Keratinocyte (primary cell): Measurements from ENCODE around the gene RMP24.
A peak's percentile ranks its signal among the peaks of the same experiment; 100 is the strongest.

Source experiments
- DNase-seq: peaks from one replicate; pipeline ENCODE4 v3.0.0-alpha.2; 2011; ENCODE audit warnings: low read depth, missing footprints, low spot score
- FAIRE-seq: peaks from 2 replicates; lab custom pipeline; 2011; peaks lifted over from hg19 to GRCh38; lab: Jason Lieb, UNC
- H2AFZ ChIP-seq: 2 replicates; pipeline ENCODE4 v1.6.0; 2012; ENCODE audit warnings: low read length, control low read depth, inconsistent platforms; ENCODE audit not compliant: control insufficient read depth
- H3K27ac ChIP-seq: 2 replicates; pipeline ENCODE4 v1.5.1; 2011; ENCODE audit warnings: low read length; ENCODE audit not compliant: control insufficient read depth, insufficient read depth
- H3K27me3 ChIP-seq: 3 replicates; pipeline ENCODE4 v1.6.0; 2011; ENCODE audit warnings: low read length; ENCODE audit not compliant: control insufficient read depth, insufficient read depth; ENCODE audit errors: extremely low read depth
- H3K36me3 ChIP-seq, 2 experiments: 2 replicates in 1 of 2; 3 replicates in 1 of 2; pipeline ENCODE4 v1.5.1; 2011; ENCODE audit warnings: low read length in 2 of 2, mild to moderate bottlenecking in 1 of 2; ENCODE audit not compliant: control insufficient read depth in 2 of 2, insufficient read depth in 2 of 2; ENCODE audit errors: extremely low read depth in 1 of 2
- H3K4me1 ChIP-seq: 3 replicates; pipeline ENCODE4 v1.5.1; 2011; ENCODE audit warnings: low read length; ENCODE audit not compliant: control insufficient read depth, insufficient read depth; ENCODE audit errors: extremely low read depth
- H3K4me2 ChIP-seq: 3 replicates; pipeline ENCODE4 v1.6.0; 2011; ENCODE audit warnings: low read depth, low read length; ENCODE audit not compliant: control insufficient read depth, insufficient read depth; ENCODE audit errors: extremely low read depth
- H3K4me3 ChIP-seq, 3 experiments: fragments of 200-600 bp in 1 of 3; sonication (generic) in 1 of 3; 2 replicates in 2 of 3; 3 replicates in 1 of 3; pipeline ENCODE4 v1.5.1; 2011 to 2016; ENCODE audit warnings: low read length in 3 of 3, mild to moderate bottlenecking in 3 of 3, control low read depth in 2 of 3, inconsistent platforms in 1 of 3, low read depth in 1 of 3, mixed read lengths in 1 of 3, mixed run types in 1 of 3, moderate library complexity in 1 of 3; ENCODE audit not compliant: control insufficient read depth in 2 of 3, insufficient read depth in 2 of 3; ENCODE audit errors: extremely low read depth in 1 of 3
- H3K79me2 ChIP-seq: 2 replicates; pipeline ENCODE4 v1.6.0; 2012; ENCODE audit warnings: low read length; ENCODE audit not compliant: control insufficient read depth, insufficient read depth
- H3K9ac ChIP-seq: 3 replicates; pipeline ENCODE4 v1.6.0; 2011; ENCODE audit warnings: low read length; ENCODE audit not compliant: control insufficient read depth, insufficient read depth; ENCODE audit errors: extremely low read depth
- H3K9me1 ChIP-seq: 3 replicates; pipeline ENCODE4 v1.6.0; 2011; ENCODE audit warnings: low read length; ENCODE audit not compliant: control insufficient read depth, insufficient read depth; ENCODE audit errors: extremely low read depth
- H3K9me3 ChIP-seq: 2 replicates; pipeline ENCODE4 v1.5.1; 2012; ENCODE audit warnings: low read depth, low read length; ENCODE audit not compliant: control insufficient read depth
- H4K20me1 ChIP-seq: 3 replicates; pipeline ENCODE4 v1.6.0; 2011; ENCODE audit warnings: low read length; ENCODE audit not compliant: control insufficient read depth, insufficient read depth; ENCODE audit errors: extremely low read depth
- EZH2 ChIP-seq: IDR thresholded peaks from one replicate; pipeline ENCODE4 v1.6.1; 2012; ENCODE audit warnings: inconsistent platforms, mild to moderate bottlenecking, low read length, moderate library complexity
- dilution Hi-C: fragments of 300-500 bp; cut with MboI; formaldehyde crosslinking; loops from one replicate; pipeline ENCODE4 v1.7.0; 2020; ENCODE audit warnings: low sequenced_read_pairs; ENCODE audit not compliant: extremely low pct_ligation_motif_present
- TF ChIP-seq, protein P1 (sequence below), 3 experiments: IDR thresholded peaks in 1 of 3; conservative IDR thresholded peaks in 1 of 3; optimal IDR thresholded peaks in 1 of 3; 2 replicates in 2 of 3; 3 replicates in 1 of 3; pipeline versions ENCODE3 to v1.5.1; 2011; ENCODE audit warnings: low read length in 3 of 3, mild to moderate bottlenecking in 3 of 3, moderate library complexity in 2 of 3, control low read depth in 1 of 3, inconsistent platforms in 1 of 3; ENCODE audit not compliant: insufficient read depth in 2 of 3; ENCODE audit errors: extremely low read depth in 1 of 3

RMP24 gene

DNA sequence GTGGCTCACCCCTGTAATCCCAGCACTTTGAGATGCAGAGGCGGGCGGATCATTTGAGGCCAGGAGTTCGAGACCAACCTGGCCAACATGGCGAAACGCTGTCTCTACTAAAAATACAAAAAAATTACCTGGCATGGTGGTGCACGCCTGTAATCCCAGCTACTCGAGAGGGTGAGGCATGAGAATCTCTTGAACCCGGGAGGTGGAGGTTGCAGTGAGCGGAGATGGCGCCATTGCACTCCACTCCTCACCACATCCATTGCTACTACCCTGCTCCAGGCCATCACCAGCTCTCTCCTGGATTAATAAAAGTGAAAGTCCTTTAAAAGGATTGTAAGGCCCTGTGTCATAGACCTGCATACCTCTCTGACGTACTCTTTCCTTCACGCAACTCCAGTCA, 1.2 kb downstream of the RMP24 start:
- peaks cover 6% of the 10 kb centered on the region for H3K4me1 ChIP-seq
- H3K27me3 ChIP-seq = no peaks in the 10 kb centered on the region
- no peak overlapping the region for H2AFZ ChIP-seq
- peak overlapping the region; percentile 93 for H3K9ac ChIP-seq
- DNase-seq (no peak), FAIRE-seq (no peak)
- H3K79me2 ChIP-seq = peaks cover 27% of the 10 kb centered on the region
- dilution Hi-C loops = no loop called here
- H3K9me1 ChIP-seq = no peaks in the 10 kb centered on the region
- TF ChIP-seq, protein P1, sequence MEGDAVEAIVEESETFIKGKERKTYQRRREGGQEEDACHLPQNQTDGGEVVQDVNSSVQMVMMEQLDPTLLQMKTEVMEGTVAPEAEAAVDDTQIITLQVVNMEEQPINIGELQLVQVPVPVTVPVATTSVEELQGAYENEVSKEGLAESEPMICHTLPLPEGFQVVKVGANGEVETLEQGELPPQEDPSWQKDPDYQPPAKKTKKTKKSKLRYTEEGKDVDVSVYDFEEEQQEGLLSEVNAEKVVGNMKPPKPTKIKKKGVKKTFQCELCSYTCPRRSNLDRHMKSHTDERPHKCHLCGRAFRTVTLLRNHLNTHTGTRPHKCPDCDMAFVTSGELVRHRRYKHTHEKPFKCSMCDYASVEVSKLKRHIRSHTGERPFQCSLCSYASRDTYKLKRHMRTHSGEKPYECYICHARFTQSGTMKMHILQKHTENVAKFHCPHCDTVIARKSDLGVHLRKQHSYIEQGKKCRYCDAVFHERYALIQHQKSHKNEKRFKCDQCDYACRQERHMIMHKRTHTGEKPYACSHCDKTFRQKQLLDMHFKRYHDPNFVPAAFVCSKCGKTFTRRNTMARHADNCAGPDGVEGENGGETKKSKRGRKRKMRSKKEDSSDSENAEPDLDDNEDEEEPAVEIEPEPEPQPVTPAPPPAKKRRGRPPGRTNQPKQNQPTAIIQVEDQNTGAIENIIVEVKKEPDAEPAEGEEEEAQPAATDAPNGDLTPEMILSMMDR (optimal IDR thresholded peaks at IDR 0.05 in 1 of 3, IDR thresholded peaks at IDR 0.05 in 1 of 3, conservative IDR thresholded peaks at IDR 0.05 in 1 of 3; ENCODE audit: extremely low read depth in 1 of 3, insufficient read depth in 2 of 3, low read length in 3 of 3) = no peak
- no peak for TF ChIP-seq EZH2
- peaks cover 2% of the 10 kb centered on the region for H3K9me3 ChIP-seq
- H3K4me2 ChIP-seq = peak overlapping the region; percentile 84
- H3K27ac ChIP-seq = peak overlapping the region; percentile 62
- peaks cover 10 to 17% of the 10 kb centered on the region in 2 experiments for H3K36me3 ChIP-seq
- peak overlapping the region; percentile 41 to 93 (median 81) for H3K4me3 ChIP-seq
- H4K20me1 ChIP-seq = no peaks in the 10 kb centered on the region

DNA sequence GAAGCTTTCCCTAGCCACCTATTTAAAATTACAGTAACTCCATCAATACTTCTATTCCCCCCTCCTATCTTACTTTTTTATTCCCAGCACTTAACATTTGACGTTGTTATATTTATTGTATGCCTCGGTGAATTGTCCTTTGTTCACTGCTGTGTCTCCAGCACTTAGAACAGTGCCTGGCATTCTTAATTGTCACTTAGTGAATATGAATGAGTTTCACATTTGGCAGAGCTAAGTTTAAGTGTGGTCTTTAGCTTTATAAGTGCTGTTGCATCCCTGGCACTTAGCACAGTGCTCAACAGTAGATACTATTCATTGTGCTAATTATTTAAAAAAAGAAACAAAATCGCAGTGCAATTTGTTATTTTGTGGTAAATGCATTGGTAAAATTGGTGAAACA, 1.7 kb downstream of the RMP24 start:
- no peak overlapping the region for H3K9ac ChIP-seq
- no peaks in the 10 kb centered on the region for H4K20me1 ChIP-seq
- TF ChIP-seq, protein P1 (optimal IDR thresholded peaks at IDR 0.05 in 1 of 3, IDR thresholded peaks at IDR 0.05 in 1 of 3, conservative IDR thresholded peaks at IDR 0.05 in 1 of 3; ENCODE audit: extremely low read depth in 1 of 3, insufficient read depth in 2 of 3, low read length in 3 of 3) = no peak
- no peaks in the 10 kb centered on the region for H3K9me3 ChIP-seq
- no peak for DNase-seq
- no peaks in the 10 kb centered on the region for H3K9me1 ChIP-seq
- H3K4me2 ChIP-seq = peak overlapping the region; percentile 84
- FAIRE-seq = no peak
- H3K4me3 ChIP-seq = no peak overlapping the region
- H3K27me3 ChIP-seq = no peaks in the 10 kb centered on the region
- peaks cover 12 to 17% of the 10 kb centered on the region in 2 experiments for H3K36me3 ChIP-seq
- peaks cover 6% of the 10 kb centered on the region for H3K4me1 ChIP-seq
- dilution Hi-C loops = no loop called here
- H3K27ac ChIP-seq = no peak overlapping the region
- H2AFZ ChIP-seq = no peak overlapping the region
- peaks cover 27% of the 10 kb centered on the region for H3K79me2 ChIP-seq
